ENCODE data around the gene ATP1A2. TPM values are rescaled to one million over a fixed set of nuclear protein-coding genes. Genes with fewer than 3 reads are reported as not detected.

ATP1A2 gene
- total RNA-seq, 2 experiments from 2014 or later, result not detected

DNA sequence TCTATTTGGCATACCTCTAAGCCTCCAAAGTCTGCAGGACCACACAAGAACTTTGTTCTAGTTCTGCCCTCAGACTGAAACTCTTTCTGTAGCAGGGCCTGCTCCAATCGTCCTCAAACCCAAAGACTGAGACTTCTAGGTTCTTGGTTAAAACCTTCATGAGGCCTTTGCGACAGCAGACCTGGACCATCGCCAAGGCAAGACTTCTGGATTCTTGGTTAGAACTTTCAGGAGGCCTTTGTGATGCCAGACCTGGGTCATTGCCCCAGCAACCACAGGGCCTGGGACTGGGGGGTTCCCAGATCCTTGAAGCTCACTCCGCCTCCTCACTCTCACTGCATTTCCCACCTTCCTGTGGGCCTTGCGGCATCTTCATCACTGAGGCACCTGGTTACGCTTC is 35.7 kb downstream of the ATP1A2 start, which contains the start of gene ATP1A4:
TSS of gene ATP1A4 (plus strand) at position 301 of the 400 bp plus-strand sequence. CDS start 438 bp downstream, outside the sequence.
- POLR2A ChIA-PET, result no interaction called here
- Mint-ChIP-seq H3K4me1 (no peaks in the 10 kb centered on the region), H3K27ac (no peak within 1 kb of the TSS)

GRCh38 chr1:160154790-160155189 is 39.2 kb downstream of the ATP1A2 start:
- H3K9me3 Mint-ChIP-seq (ENCODE audit: low read depth), result no peaks in the 10 kb centered on the region
- DNase-seq, result no peak
- H3K4me1 Mint-ChIP-seq, result no peaks in the 10 kb centered on the region
- peaks cover 4% of the 10 kb centered on the region for H3K27me3 Mint-ChIP-seq
- POLR2A ChIA-PET, result no interaction called here
- no peak overlapping the region for H3K27ac Mint-ChIP-seq
- intact Hi-C loops (cut with DNase I, micrococcal nuclease), result no loop called here
- no peak for ATAC-seq
- no peaks in the 10 kb centered on the region for H3K36me3 Mint-ChIP-seq (ENCODE audit: low read depth)
- no peak overlapping the region for H3K4me3 Mint-ChIP-seq
- CTCF ChIA-PET, result no interaction called here

More for the DNA sequence above, 35.7 kb downstream of the ATP1A2 start, which contains the start of gene ATP1A4:
- H3K9me3 Mint-ChIP-seq (ENCODE audit: low read depth), result no peaks in the 10 kb centered on the region
- ATAC-seq (no peak), DNase-seq (no peak)
- H3K4me3 Mint-ChIP-seq, result no peak within 1 kb of the TSS
- CTCF ChIA-PET, result interaction anchor here (1.0 to 1.1 kb wide), 2 partner anchors 13 to 18 kb away, joined by 3 read pairs; no protein-coding TSS in a partner anchor
- H3K36me3 Mint-ChIP-seq (ENCODE audit: low read depth), result no peaks in the 10 kb centered on the region
- intact Hi-C loops (cut with DNase I, micrococcal nuclease), result no loop called here
- peaks cover 4% of the 10 kb centered on the region for H3K27me3 Mint-ChIP-seq

GRCh38 chr1:160156361-160156760 is 40.8 kb downstream of the ATP1A2 start:
- H3K9me3 Mint-ChIP-seq (ENCODE audit: low read depth), result no peaks in the 10 kb centered on the region
- ATAC-seq (no peak), DNase-seq (no peak)
- H3K36me3 Mint-ChIP-seq (ENCODE audit: low read depth), result no peaks in the 10 kb centered on the region
- CTCF ChIA-PET, result interaction anchor here (0.6 to 0.7 kb wide), 2 partner anchors 90 to 149 kb away, joined by 3 read pairs; no protein-coding TSS in a partner anchor
- no peaks in the 10 kb centered on the region for H3K4me1 Mint-ChIP-seq
- H3K27ac Mint-ChIP-seq, result no peak overlapping the region
- H3K27me3 Mint-ChIP-seq, result peaks cover 4% of the 10 kb centered on the region
- intact Hi-C loops (cut with DNase I, micrococcal nuclease), result no loop called here
- POLR2A ChIA-PET, result no interaction called here
- no peak overlapping the region for H3K4me3 Mint-ChIP-seq

- no peaks in the 10 kb centered on the region for H3K36me3 Mint-ChIP-seq (ENCODE audit: low read depth)
- no peaks in the 10 kb centered on the region for H3K9me3 Mint-ChIP-seq (ENCODE audit: low read depth)
- intact Hi-C loops (cut with DNase I, micrococcal nuclease), result no loop called here
- ATAC-seq, result no peak
- ChIA-PET POLR2A (interaction anchor here (0.7 kb wide), 1 partner anchor 103 kb away, joined by 3 read pairs; no protein-coding TSS in a partner anchor), CTCF (interaction anchor here (0.6 to 0.7 kb wide), 2 partner anchors 90 to 437 kb away, joined by 3 read pairs; no protein-coding TSS in a partner anchor)
- H3K27ac Mint-ChIP-seq, result no peak overlapping the region
- H3K27me3 Mint-ChIP-seq, result peaks cover 4% of the 10 kb centered on the region
- no peak overlapping the region for H3K4me3 Mint-ChIP-seq
- no peaks in the 10 kb centered on the region for H3K4me1 Mint-ChIP-seq
- DNase-seq, result no peak
Observed at GRCh38 chr1:160157174-160157573, 41.6 kb downstream of the ATP1A2 start.

DNA sequence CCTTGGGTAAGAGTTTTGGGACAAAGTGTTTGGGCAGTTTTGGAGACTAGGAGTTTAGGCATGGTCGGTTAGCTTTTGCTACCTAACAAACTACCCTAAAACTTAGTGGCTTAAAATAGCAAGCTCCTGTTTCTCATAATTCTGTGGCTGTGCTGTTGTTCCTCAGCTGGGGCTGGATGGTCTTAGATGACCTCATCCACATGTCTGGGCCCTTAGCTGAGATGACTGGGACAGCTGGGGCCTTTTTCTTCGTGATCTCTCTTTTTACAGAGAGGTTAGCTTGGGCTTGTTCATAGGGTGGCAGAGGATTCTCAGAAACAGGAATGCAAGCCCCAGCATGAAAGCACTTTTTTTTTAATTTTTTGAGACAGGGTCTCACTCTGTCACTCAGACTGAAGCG is 42.5 kb downstream of the ATP1A2 start:
- Mint-ChIP-seq H3K4me1 (no peaks in the 10 kb centered on the region), H3K27ac (no peak overlapping the region), H3K9me3 (ENCODE audit: low read depth) (no peaks in the 10 kb centered on the region), H3K4me3 (no peak overlapping the region), H3K36me3 (ENCODE audit: low read depth) (no peaks in the 10 kb centered on the region), H3K27me3 (peaks cover 4% of the 10 kb centered on the region)
- ATAC-seq (no peak), DNase-seq (no peak)
- ChIA-PET CTCF (interaction anchor here (1.0 to 1.3 kb wide), 2 partner anchors 9 to 45 kb away, joined by 3 read pairs; no protein-coding TSS in a partner anchor), POLR2A (no interaction called here)
- intact Hi-C loops (cut with DNase I, micrococcal nuclease), result no loop called here

GRCh38 chr1:160158534-160158933 is 43.0 kb downstream of the ATP1A2 start:
- ATAC-seq, result no peak
- Mint-ChIP-seq H3K9me3 (ENCODE audit: low read depth) (no peaks in the 10 kb centered on the region), H3K27me3 (peaks cover 4% of the 10 kb centered on the region), H3K4me3 (no peak overlapping the region), H3K27ac (no peak overlapping the region), H3K4me1 (no peaks in the 10 kb centered on the region), H3K36me3 (ENCODE audit: low read depth) (no peaks in the 10 kb centered on the region)
- intact Hi-C loops (cut with DNase I, micrococcal nuclease), result no loop called here
- ChIA-PET CTCF (interaction anchor here (1.0 to 1.3 kb wide), 3 partner anchors 9 to 133 kb away, joined by 3 to 4 read pairs (median 3); no protein-coding TSS in a partner anchor), POLR2A (no interaction called here)
- DNase-seq, result no peak

DNA sequence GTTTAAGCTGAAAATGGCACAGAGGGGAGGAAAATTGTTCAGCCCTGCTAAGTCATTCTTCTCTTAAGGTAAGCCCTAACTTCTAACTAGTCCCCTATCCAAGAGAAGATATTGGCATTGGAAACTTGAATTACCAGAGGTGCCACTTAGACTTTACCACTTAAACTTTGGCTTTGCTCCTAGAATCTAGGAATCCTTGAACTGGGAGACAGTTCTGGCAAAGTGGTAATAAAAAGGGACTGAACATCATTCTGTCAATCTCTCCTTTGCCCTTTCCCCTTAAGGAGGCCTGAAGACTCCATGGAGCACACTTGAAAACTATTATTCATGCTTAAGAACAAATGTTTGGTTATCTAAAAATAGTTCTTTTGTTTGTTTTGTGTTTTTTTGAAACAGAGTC is 44.3 kb downstream of the ATP1A2 start:
- no peaks in the 10 kb centered on the region for H3K36me3 Mint-ChIP-seq (ENCODE audit: low read depth)
- ATAC-seq (no peak), DNase-seq (no peak)
- no peaks in the 10 kb centered on the region for H3K4me1 Mint-ChIP-seq
- intact Hi-C loops (cut with DNase I, micrococcal nuclease), result no loop called here
- H3K4me3 Mint-ChIP-seq, result no peak overlapping the region
- H3K9me3 Mint-ChIP-seq (ENCODE audit: low read depth), result no peaks in the 10 kb centered on the region
- peaks cover 4% of the 10 kb centered on the region for H3K27me3 Mint-ChIP-seq
- H3K27ac Mint-ChIP-seq, result no peak overlapping the region
- CTCF ChIA-PET, result interaction anchor here (0.8 to 1.1 kb wide), 3 partner anchors 22 to 216 kb away, joined by 3 to 4 read pairs (median 3); no protein-coding TSS in a partner anchor
- POLR2A ChIA-PET, result no interaction called here

- Mint-ChIP-seq H3K4me3 (no peak overlapping the region), H3K4me1 (peaks cover 5% of the 10 kb centered on the region), H3K9me3 (ENCODE audit: low read depth) (no peaks in the 10 kb centered on the region), H3K27ac (no peak overlapping the region), H3K36me3 (ENCODE audit: low read depth) (no peaks in the 10 kb centered on the region), H3K27me3 (peaks cover 6% of the 10 kb centered on the region)
- peak; percentile 9 for DNase-seq
- POLR2A ChIA-PET, result no interaction called here
- CTCF ChIA-PET, result interaction anchor here (0.6 to 1.0 kb wide), 4 partner anchors 26 to 207 kb away, joined by 3 to 5 read pairs (median 4); no protein-coding TSS in a partner anchor
- intact Hi-C loops (cut with DNase I, micrococcal nuclease), result no loop called here
- peak; percentile 26 for ATAC-seq
Observed at GRCh38 chr1:160161965-160162705, 46.6 kb downstream of the ATP1A2 start.

DNA sequence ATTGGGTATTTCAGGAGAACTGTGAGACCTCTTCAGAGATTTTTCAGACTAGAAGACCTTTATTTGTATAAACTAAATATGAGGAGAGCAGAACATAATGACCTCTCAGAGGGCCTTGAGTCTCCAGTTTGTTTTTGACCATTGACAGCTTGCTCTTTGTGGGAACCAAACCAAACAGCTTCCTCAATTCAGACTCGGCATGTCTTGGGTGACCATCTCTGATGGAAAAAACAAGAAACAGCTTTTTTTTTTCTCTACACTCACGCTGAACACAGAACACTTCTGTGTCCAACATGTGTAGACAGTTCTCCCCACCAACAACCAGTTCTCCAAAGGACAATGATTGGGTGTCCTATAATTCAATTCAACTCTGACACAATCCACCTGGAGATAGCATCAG is 47.4 kb downstream of the ATP1A2 start:
- POLR2A ChIA-PET, result no interaction called here
- Mint-ChIP-seq H3K27me3 (peaks cover 7% of the 10 kb centered on the region), H3K36me3 (ENCODE audit: low read depth) (no peaks in the 10 kb centered on the region), H3K4me1 (peaks cover 11% of the 10 kb centered on the region), H3K27ac (no peak overlapping the region), H3K9me3 (ENCODE audit: low read depth) (no peaks in the 10 kb centered on the region), H3K4me3 (no peak overlapping the region)
- CTCF ChIA-PET, result interaction anchor here (0.6 to 1.0 kb wide), 3 partner anchors 41 to 206 kb away, joined by 3 to 5 read pairs (median 5); no protein-coding TSS in a partner anchor
- intact Hi-C loops (cut with DNase I, micrococcal nuclease), result no loop called here
- ATAC-seq (no peak), DNase-seq (no peak)

DNA sequence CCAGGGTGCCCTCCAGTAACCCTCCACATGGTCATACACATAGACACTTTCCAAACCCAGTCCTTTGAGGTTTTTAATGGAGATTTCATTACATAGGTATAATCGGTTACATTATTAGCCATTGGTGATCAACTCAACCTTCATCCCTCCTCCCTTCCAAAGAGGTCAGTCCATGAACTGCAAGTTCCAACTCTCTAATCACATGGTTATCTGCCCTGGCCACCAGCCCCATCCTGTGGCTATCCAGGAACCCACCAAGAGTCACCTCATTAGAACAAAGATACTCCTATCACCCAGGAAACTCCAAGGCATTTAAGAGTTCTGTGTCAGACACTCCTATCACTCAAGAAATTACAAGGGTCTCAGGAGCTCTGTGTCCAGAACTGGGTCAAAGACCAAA is 48.1 kb downstream of the ATP1A2 start:
- Mint-ChIP-seq H3K4me3 (no peak overlapping the region), H3K27ac (no peak overlapping the region), H3K9me3 (ENCODE audit: low read depth) (no peaks in the 10 kb centered on the region), H3K36me3 (ENCODE audit: low read depth) (no peaks in the 10 kb centered on the region), H3K27me3 (peaks cover 8% of the 10 kb centered on the region), H3K4me1 (peaks cover 13% of the 10 kb centered on the region)
- intact Hi-C loops (cut with DNase I, micrococcal nuclease), result no loop called here
- ChIA-PET CTCF (interaction anchor here (0.6 kb wide), 1 partner anchor 159 kb away, joined by 3 read pairs; no protein-coding TSS in a partner anchor), POLR2A (no interaction called here)
- ATAC-seq (no peak), DNase-seq (no peak)

DNA sequence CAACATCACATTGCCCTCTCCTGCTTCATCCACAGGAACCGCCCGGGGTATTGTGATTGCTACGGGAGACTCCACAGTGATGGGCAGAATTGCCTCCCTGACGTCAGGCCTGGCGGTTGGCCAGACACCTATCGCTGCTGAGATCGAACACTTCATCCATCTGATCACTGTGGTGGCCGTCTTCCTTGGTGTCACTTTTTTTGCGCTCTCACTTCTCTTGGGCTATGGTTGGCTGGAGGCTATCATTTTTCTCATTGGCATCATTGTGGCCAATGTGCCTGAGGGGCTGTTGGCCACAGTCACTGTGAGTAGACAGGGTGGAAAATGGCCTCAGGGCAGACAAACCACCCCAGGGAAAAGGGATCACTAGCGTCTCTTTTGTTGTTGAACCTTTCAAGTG is 48.6 kb downstream of the ATP1A2 start:
- H3K27me3 Mint-ChIP-seq, result peaks cover 8% of the 10 kb centered on the region
- no peak overlapping the region for H3K27ac Mint-ChIP-seq
- no peak overlapping the region for H3K4me3 Mint-ChIP-seq
- intact Hi-C loops (cut with DNase I, micrococcal nuclease), result no loop called here
- ATAC-seq (no peak), DNase-seq (no peak)
- ChIA-PET CTCF (interaction anchor here (0.6 to 1.4 kb wide), 4 partner anchors 13 to 61 kb away, joined by 3 to 5 read pairs (median 3); no protein-coding TSS in a partner anchor), POLR2A (no interaction called here)
- H3K4me1 Mint-ChIP-seq, result peaks cover 14% of the 10 kb centered on the region
- no peaks in the 10 kb centered on the region for H3K36me3 Mint-ChIP-seq (ENCODE audit: low read depth)
- H3K9me3 Mint-ChIP-seq (ENCODE audit: low read depth), result no peaks in the 10 kb centered on the region

All from activated CD4-positive, alpha-beta T cell treated with anti-CD3 and anti-CD28 coated beads for 36 hours (primary cell).